Measurements from ENCODE around the gene P2RX7. TPM values are rescaled to one million over a fixed set of nuclear protein-coding genes. Genes with fewer than 3 reads are reported as not detected.
A peak's percentile ranks its signal among the peaks of the same experiment; 100 is the strongest.

Gene P2RX7
- total RNA-seq, 1 experiment from 2014 or later, result 1.6 TPM

DNA sequence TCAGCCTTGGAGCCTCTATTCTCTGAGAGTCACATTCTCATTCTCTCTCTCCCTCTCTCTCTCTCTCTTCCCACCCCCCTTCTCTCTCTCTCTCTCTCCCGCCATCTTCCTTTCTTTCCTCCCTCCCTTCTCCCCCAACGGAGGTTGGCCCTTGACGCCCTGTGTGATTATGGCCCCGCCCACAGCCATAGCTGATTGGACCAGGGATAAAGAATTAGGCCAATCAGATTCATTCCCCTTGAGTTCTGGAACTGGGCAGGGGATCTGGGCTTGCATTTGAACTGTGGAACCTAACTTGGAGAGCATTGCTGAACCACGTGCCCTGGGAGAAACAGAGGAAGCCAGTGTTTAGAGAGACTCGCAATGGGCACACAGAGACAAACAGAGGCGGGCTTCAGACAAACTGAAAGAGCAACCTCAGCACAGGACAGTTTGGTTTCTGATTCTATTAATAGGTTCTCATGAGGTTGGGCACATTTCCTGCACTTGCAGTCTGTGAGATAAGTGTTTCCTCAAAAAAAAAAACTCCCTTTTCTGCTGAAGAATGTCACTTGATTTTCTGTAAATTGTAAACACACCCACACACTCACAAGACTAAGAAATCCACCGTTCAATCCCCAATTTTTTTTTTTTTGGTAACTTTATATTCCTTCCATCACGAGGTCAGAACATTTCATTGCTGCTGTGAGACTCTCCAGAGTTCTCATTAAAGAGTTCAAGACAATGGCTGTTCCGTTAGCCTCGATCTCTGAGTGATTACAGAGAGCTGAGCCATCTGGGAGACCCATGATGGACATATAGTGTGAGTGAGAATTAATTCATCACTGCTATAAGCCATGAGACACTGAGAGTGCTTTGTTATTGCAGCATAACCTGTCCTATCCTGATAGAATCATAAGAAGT lies 3.5 kb upstream of the P2RX7 start:
- H3K4me2 ChIP-seq (ENCODE audit: low read length), result no peak overlapping the region

DNA sequence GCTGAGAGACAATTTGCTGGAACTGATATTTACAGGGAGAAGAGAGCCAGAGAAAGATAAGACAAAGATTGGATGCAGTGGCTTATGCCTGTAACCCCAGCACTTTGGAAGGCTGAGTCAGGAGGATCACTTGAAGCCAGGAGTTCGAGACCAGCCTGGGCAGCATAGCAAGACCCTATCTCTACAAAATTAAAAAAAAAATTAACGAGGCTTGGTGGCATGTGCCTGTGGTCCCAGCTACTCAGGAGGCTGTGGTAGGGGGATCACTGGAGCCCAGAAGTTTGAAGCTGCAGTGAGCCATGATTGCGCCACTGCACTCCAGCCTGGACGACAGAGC lies 2.9 kb upstream of the P2RX7 start:
- intact Hi-C loops (cut with micrococcal nuclease), result no loop called here
- Histone ChIP-seq H3K9me3 (ENCODE audit: low read length) (no peaks in the 10 kb centered on the region), H3F3A (ENCODE audit: low read length, unreplicated experiment) (no peaks in the 10 kb centered on the region), H3K79me2 (ENCODE audit: low read length) (no peaks in the 10 kb centered on the region), H3K36me3 (ENCODE audit: low read depth, low read length) (no peaks in the 10 kb centered on the region), H3K27me3 (ENCODE audit: low read length) (no peaks in the 10 kb centered on the region), H3K4me2 (ENCODE audit: low read length) (no peak overlapping the region), H3K4me3 (ENCODE audit: low read length) (no peak overlapping the region), H3K4me1 (ENCODE audit: insufficient read depth, low read length) (peaks cover 22% of the 10 kb centered on the region), H3K9ac (ENCODE audit: low read length) (no peak overlapping the region), H2AFZ (ENCODE audit: low read length) (0 out of 2 replicates have a peak overlapping the region, but pooled peaks have one; percentile 33), H3K27ac (ENCODE audit: low read length) (no peak overlapping the region), H4K20me1 (ENCODE audit: low read length) (no peaks in the 10 kb centered on the region), H3K9me2 (replicated peaks; ENCODE audit: low read length) (no peaks in the 10 kb centered on the region)
- no TSS peak for BruUV-seq (replicated peaks)
- no peak for DNase-seq
- ChIA-PET CTCF (no interaction called here), POLR2A (ENCODE audit: unreplicated experiment) (no interaction called here)
- TF ChIP-seq EZH2 (IDR thresholded peaks at IDR 0.05; ENCODE audit: low read length, unreplicated experiment) (no peak), EZH2phosphoT487 (IDR thresholded peaks at IDR 0.05; ENCODE audit: borderline replicate concordance, low read length) (no peak)
- TF ChIP-seq, protein P1, sequence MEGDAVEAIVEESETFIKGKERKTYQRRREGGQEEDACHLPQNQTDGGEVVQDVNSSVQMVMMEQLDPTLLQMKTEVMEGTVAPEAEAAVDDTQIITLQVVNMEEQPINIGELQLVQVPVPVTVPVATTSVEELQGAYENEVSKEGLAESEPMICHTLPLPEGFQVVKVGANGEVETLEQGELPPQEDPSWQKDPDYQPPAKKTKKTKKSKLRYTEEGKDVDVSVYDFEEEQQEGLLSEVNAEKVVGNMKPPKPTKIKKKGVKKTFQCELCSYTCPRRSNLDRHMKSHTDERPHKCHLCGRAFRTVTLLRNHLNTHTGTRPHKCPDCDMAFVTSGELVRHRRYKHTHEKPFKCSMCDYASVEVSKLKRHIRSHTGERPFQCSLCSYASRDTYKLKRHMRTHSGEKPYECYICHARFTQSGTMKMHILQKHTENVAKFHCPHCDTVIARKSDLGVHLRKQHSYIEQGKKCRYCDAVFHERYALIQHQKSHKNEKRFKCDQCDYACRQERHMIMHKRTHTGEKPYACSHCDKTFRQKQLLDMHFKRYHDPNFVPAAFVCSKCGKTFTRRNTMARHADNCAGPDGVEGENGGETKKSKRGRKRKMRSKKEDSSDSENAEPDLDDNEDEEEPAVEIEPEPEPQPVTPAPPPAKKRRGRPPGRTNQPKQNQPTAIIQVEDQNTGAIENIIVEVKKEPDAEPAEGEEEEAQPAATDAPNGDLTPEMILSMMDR (conservative IDR thresholded peaks at IDR 0.05; ENCODE audit: low read depth, low read length), result no peak
- ATAC-seq, result no peak

More for the DNA sequence above, 3.5 kb upstream of the P2RX7 start:
- Histone ChIP-seq H3K4me1 (ENCODE audit: insufficient read depth, low read length) (peaks cover 28% of the 10 kb centered on the region), H3K4me3 (ENCODE audit: low read length) (no peak overlapping the region), H3K9me2 (replicated peaks; ENCODE audit: low read length) (no peaks in the 10 kb centered on the region), H2AFZ (ENCODE audit: low read length) (peak overlapping the region; percentile 33; the same call in 1 of the 2 replicates), H3K27me3 (ENCODE audit: low read length) (no peaks in the 10 kb centered on the region), H3K9ac (ENCODE audit: low read length) (no peak overlapping the region), H3K36me3 (ENCODE audit: low read depth, low read length) (no peaks in the 10 kb centered on the region), H3K27ac (ENCODE audit: low read length) (no peak overlapping the region), H3K79me2 (ENCODE audit: low read length) (no peaks in the 10 kb centered on the region), H3F3A (ENCODE audit: low read length, unreplicated experiment) (no peaks in the 10 kb centered on the region), H3K9me3 (ENCODE audit: low read length) (no peaks in the 10 kb centered on the region), H4K20me1 (ENCODE audit: low read length) (no peaks in the 10 kb centered on the region)
- CTCF ChIA-PET, result no interaction called here
- no TSS peak for BruUV-seq (replicated peaks)
- ATAC-seq, result no peak
- TF ChIP-seq, protein P1 (conservative IDR thresholded peaks at IDR 0.05; ENCODE audit: low read depth, low read length), result no peak
- no peak for TF ChIP-seq EZH2phosphoT487 (IDR thresholded peaks at IDR 0.05; ENCODE audit: borderline replicate concordance, low read length)
- no peak for TF ChIP-seq EZH2 (IDR thresholded peaks at IDR 0.05; ENCODE audit: low read length, unreplicated experiment)
- intact Hi-C loops (cut with micrococcal nuclease), result no loop called here
- DNase-seq, result no peak
- POLR2A ChIA-PET (ENCODE audit: unreplicated experiment), result no interaction called here

DNA sequence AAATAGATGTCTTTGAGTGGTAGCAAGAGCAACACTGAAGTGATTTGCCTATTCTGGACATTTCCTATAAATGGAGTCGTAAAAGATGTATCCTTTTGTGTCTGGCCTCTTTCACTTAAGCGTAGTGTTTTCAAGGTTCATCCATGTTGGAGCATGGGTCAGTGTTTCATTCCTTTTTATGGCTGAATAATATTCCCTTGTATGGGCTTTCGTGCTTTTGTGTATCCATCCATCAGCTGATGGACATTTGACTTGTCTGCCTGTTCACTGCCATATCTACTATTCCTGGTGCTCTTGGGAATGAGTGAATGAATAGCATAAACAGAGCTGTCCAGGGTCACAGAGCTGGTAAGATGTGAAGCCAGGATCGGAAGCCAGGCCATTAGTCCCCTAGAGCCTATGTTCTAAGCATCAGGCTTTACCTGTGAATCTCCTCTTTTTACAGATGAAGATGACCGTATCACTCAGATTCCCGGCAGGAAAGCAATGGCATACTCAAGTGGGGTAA lies 1.8 kb upstream of the P2RX7 start:
- no peaks in the 10 kb centered on the region for H3K36me3 ChIP-seq (ENCODE audit: low read depth, low read length)
- intact Hi-C loops (cut with micrococcal nuclease), result no loop called here
- no peak overlapping the region for H3K27ac ChIP-seq (ENCODE audit: low read length)
- H3K27me3 ChIP-seq (ENCODE audit: low read length), result no peaks in the 10 kb centered on the region
- ChIA-PET POLR2A (ENCODE audit: unreplicated experiment) (no interaction called here), CTCF (no interaction called here)
- H3K9ac ChIP-seq (ENCODE audit: low read length), result no peak overlapping the region
- H3K9me2 ChIP-seq (replicated peaks; ENCODE audit: low read length), result no peaks in the 10 kb centered on the region
- no peak overlapping the region for H3K4me3 ChIP-seq (ENCODE audit: low read length)
- H3K79me2 ChIP-seq (ENCODE audit: low read length), result no peaks in the 10 kb centered on the region
- H3K4me1 ChIP-seq (ENCODE audit: insufficient read depth, low read length), result peaks cover 19% of the 10 kb centered on the region
- H3F3A ChIP-seq (ENCODE audit: low read length, unreplicated experiment), result no peaks in the 10 kb centered on the region
- H3K4me2 ChIP-seq (ENCODE audit: low read length), result no peak overlapping the region
- H2AFZ ChIP-seq (ENCODE audit: low read length), result no peak overlapping the region
- H3K9me3 ChIP-seq (ENCODE audit: low read length), result no peaks in the 10 kb centered on the region
- no TSS peak for BruUV-seq (replicated peaks)
- DNase-seq, result no peak
- ATAC-seq, result no peak
- no peaks in the 10 kb centered on the region for H4K20me1 ChIP-seq (ENCODE audit: low read length)
- no peak for TF ChIP-seq EZH2 (IDR thresholded peaks at IDR 0.05; ENCODE audit: low read length, unreplicated experiment)
- TF ChIP-seq, protein P1 (conservative IDR thresholded peaks at IDR 0.05; ENCODE audit: low read depth, low read length), result no peak
- no peak for TF ChIP-seq EZH2phosphoT487 (IDR thresholded peaks at IDR 0.05; ENCODE audit: borderline replicate concordance, low read length)

Data from PC-3 (cell line).